GM21737 (cell line): Measurements from ENCODE around the gene SPOP.
"Not testable (repeated sequence)": the region's sequence is repeated elsewhere in the genome, so short reads cannot be mapped to it uniquely, and the experiment has no call there.

ENCODE experiments used
- ATAC-seq: cut with Tn5 transposase; IDR thresholded peaks from one replicate; pipeline ENCODE4 v1.9.1; 2021; ENCODE audit warnings: mild to moderate bottlenecking, moderate library complexity; ENCODE audit not compliant: unreplicated experiment

SPOP gene

DNA sequence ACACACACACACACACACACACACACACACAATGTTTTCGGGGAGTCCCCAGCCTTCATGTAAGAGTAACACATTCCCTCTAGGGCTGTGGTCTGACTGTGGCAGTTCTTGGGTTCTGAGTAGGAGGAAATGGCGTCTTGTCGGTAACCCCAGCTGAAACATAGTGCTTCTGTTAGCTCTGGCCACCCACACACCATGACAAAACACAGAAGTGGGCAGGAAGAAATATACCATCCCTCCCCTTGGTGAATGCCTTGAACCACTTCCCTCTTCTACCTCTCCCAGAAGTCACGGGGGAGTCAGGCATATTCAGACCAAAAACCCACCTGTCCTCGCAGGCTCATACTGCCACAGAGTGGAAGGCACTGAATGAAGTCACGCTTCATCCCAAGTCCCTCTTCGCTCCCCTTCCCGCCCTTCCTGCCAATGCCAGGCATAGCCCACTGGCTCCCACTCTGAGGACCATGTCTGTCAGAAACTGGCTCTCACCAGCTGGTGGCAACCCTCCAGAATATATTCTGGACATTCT, 18.4 kb upstream of the SPOP start:
- ATAC-seq: no peak

- ATAC-seq: no peak
Measured at GRCh38 chr17:49695698-49696232, 17.9 kb upstream of the SPOP start.

- no peak for ATAC-seq
Measured at GRCh38 chr17:49694847-49695697, 17.2 kb upstream of the SPOP start.

DNA sequence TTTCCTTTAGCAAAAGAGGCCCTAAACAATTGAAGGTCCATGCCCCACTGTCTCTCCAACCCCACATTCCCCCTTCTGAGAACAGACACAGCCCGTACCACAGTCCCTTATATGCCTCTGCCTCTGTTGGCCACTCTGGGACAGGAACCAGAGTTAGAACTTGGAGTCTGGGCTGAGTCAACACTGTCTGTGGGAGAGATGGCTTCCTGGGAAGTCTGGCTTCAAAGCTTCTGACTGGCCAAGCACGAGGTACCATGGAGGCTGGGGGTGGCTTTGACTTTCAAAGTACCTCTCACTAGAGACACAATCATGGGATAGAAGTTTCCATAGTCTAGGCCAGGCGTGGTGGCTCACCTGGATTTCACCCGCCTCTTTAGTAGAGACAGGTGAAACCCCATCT, 14.9 kb upstream of the SPOP start:
- no peak for ATAC-seq

DNA sequence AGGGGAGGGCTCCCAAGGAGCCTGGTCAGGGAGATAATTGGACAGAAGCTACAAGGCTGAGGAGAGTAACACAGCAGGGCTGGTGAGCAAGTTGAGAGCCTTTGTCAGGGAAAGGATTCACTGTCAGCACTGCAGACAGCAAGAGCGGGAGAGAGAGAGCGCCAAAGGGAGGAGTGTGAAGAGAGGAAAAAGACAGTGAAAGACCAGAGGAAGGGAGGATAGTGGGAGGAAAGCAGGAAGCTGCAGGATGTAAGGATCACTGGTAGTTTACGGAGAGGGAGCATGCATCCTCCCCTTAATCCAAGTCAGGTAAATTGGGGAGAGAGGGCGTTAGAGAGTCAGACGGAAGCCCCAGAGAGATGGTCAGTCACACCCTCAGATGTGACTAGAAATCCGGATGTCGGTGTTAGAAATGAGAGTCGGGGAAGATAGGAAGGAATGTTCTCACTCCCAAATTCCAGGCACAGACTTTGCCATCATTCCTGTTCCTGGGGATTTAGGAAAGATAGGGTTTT, 13.8 kb upstream of the SPOP start:
- ATAC-seq: no peak

- no peak for ATAC-seq
Measured at GRCh38 chr17:49691086-49691676, 13.3 kb upstream of the SPOP start.

DNA sequence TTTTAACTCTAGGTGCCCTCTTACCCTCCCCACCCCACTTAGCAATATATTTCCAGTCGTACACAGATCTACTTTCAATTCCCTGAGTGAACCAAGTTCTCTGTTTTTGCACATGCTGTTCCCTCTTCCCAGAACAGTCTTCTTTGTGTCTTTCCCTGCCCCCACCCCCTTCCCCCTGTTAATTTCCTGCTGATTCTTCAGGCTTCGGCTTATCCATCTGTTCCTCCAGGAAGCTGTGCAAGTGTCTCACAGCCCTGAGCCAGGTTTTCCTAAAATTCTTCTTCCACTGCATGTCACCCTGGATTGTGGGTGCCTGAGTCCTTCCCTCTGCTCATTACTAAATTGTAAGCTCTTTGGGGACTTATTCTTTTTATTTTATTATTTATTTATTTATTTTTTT, 12.4 kb upstream of the SPOP start:
- ATAC-seq: no peak

DNA sequence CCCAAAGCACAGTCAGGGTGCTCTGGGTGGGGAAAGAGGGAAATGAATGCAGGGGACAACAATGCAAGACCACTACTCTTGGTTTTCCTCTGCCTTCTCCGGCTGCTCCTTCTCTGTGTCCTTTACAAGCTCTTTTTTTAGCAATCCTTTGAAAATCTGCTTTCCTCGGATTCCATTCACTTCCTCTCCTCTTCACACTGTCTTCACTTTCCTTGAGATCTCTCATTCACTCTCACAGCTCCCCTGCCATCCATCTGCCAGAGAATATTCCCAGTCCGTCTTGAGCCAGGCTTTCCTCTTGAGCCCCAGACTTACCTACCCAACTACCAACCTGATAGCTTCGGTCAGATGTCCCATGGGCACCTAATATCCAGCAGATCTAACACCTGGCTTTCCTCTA, 11.0 kb upstream of the SPOP start:
- no peak for ATAC-seq

GRCh38 chr17:49687878-49688491, 10.1 kb upstream of the SPOP start:
- ATAC-seq: no peak

- no peak for ATAC-seq
Measured at GRCh38 chr17:49681106-49681979, 3.4 kb upstream of the SPOP start.

DNA sequence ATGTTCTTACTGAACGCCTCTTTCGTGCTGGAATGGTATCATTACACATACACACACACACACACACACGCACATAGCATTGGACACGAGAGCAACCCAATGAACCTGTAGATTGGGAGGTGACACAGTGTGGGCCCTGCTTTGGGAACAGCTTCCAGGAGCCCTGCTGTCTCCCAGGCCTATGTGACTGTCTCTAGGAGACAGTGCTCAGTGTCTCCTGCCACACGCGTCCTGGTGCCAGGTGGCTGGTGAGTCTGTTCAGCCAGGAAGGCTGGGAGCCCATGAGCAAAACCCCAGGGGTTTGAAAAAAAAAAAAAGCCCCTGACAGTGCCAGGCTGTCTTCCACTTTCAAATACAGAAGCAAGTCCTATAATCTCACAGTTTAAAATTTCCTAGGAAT, 2.4 kb upstream of the SPOP start:
- ATAC-seq: no peak

DNA sequence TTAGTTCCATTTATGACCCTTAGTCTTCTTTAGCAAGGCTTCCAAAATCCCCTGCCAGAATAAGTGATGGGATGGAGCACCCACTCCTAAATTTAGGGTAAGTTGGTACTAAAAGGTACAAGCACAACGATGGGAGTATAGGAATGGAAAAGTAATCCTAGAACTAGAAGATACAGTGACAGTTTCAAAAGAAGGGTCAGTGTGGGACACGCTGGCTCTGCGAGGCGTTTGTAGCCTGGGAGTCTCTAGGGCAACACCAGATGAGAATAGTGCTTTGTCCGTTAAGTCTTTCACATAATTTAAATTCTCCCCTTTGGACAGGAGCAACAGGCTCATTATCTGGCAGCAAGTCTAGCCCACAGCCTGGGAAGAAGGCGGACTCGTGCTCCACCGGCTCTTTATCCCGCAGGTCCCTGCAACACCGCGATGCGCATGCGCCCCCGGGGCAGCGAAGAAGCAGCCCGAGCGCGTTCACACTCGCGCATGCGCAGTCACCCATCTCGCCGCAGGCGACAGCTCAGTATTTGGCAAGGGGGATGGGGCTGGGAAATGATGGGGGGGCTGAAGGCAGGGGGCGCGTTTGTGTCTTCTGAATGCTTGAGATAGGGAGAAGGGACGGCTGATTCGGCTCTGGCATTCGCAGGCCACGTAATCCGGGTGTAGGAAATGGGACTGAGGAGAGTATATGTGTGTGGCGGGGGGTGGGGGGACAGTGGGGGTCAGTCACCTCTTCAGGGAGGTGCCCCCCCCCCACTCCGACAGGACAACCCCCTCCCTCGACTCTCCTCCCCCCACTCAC, 564 bp downstream of the SPOP start:
- ATAC-seq: peak; percentile 37

DNA sequence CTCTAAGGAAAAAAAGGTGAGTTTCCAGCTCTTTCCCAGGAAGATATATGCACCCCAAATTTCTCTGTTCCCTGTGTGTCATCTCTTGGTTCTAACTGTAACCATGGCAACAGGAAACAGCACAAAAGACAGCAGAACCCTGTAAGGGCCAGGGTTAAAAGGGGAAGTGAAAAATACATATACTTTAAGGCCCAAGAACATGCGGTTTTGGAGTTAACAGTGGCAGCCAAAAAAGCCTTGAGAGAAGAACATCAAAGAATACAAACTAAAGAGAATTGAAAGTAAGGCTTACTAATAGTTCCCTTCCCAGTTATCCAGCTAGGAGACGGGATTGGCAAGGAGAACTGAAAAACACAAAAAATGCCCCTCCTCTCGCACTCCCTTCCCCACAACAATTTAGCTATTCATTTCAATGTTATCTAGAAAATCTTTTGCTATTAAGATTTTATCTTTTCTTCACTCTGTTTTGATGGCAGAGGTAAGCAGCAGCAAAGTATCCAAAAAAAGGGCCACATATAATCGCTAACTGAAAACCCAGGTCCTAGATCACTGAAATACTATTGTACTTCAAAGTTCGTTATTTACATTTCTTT, 1.5 kb downstream of the SPOP start:
- ATAC-seq: peak; percentile 56

- no peak for ATAC-seq
Measured at GRCh38 chr17:49674507-49674906, 3.4 kb downstream of the SPOP start.

DNA sequence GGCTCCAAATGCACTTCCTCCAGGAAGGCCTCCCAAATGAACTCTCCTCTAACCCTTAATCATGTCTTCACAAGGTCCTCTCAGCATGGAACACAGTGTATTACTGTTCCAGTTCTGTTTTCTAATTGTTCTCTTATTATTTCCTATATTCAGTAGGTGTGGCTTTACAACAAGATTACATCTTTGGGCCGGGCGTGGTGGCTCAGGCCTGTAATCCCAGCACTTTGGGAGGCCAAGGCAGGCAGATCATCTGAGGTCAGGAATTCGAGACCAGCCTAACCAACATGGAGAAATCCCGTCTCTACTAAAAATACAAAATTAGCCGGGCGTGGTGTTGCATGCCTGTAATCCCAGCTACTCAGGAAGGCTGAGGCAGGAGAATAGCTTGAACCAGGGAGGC, 4.2 kb downstream of the SPOP start:
- not testable (repeated sequence) for ATAC-seq

DNA sequence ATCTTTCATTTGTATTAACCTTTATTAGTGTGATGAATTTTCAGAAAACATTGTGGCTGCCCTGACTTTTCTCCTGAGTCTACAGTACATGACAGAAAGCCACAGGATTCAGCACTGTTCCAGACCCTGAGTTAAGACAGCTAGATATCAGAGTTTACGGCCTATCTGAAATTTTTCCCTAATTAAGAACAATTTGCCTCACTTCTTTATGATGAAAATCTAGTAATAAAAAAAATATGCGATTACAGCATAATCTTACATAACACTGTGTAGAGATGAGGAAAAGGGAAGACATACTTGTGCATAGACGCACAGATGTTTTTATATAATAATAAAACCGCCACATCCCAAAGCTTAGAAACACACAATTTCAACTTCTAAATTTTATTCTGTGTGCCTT, 7.3 kb downstream of the SPOP start:
- ATAC-seq: no peak

- ATAC-seq: no peak
Measured at GRCh38 chr17:49670002-49670401, 7.9 kb downstream of the SPOP start.

GRCh38 chr17:49667854-49668253, 10.0 kb downstream of the SPOP start:
- no peak for ATAC-seq

DNA sequence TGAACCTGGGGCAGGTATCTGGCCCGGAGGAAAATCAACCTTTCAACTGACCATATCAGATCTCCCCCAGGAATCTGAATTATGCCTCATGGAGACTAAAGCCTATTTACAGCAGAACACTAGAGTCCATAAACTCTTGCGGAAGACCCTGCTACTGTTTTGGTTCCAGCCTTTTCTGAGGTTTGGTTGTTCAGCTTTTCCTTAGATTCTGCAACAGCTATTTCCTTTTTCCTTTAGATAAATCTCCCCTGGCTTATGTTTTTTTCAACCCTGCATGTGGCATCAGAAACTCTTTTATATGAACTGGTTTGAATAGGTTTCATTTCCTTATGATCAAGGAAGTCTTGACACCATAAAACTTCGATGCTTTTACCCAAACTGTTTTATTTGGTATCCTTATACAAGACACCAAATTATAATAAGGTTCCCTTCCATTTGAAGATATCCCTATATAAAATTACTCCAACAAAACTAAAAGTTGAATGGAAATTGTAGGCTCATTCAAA, 13.1 kb downstream of the SPOP start:
- no peak for ATAC-seq
